AML-193 (cell line): Measurements from ENCODE around the gene CD48.

Source experiments
- DNase-seq, 2 experiments: peaks; one replicate each; lab custom pipeline; 2025; lab: John Stamatoyannopoulos, UW

CD48 gene, protein sequence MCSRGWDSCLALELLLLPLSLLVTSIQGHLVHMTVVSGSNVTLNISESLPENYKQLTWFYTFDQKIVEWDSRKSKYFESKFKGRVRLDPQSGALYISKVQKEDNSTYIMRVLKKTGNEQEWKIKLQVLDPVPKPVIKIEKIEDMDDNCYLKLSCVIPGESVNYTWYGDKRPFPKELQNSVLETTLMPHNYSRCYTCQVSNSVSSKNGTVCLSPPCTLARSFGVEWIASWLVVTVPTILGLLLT

DNA sequence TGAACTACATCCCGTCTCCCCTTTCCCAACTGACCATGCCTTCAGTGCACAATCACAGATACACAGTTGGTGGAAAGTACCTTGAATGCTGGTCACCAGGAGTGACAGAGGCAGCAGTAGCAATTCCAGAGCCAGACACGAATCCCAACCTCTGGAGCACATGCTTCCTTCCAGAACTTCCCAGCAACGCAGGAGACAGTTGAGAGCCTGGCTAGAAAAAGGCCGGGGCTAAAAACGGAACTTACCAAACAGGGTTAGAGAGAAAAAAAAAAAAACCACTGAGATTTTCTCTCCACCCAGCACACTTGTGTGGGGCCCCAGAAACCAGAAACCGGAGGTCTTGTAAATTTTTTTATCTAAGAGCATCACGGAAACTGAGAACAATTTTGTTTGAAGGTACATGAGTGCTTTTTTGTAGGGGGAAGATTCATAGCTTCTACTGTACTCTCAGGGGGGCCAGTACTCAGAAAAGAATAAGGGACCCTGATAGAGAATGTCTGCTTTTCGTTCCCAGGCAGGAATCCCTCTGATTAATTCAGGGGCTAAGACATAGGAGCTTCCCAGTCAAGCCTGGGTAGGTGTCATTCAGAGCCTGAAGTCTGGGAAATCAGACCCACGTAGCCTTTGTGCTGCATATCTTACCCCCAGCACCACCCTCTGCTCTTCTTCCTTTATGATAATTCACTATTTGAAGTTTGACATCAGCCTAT lies at the start of gene CD48:
TSS of gene CD48 (minus strand) at position 221 of the 710 bp plus-strand sequence. CDS start at position 162, 59 bp downstream.
- peak; percentile 34 to 47 for DNase-seq

DNA sequence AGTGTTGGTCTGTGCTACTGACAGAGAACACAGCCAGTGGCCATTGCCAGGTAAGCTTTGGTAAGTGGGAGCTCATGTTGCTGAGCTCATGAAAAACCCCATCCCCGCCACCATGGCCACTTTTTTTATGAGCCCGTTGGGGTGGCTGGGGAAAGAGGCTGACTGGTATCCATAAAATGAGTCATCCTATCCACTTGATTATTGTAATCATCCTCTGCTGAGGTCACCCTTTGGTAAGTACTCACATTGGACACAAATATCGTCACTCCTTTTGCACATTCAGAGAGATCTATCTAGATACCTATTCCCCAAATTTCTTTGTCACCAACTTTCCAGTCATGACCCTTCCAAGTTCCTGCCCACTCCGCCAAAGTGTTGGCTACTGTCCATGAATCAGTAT lies 49.4 kb upstream of the CD48 start:
- no peak for DNase-seq

DNA sequence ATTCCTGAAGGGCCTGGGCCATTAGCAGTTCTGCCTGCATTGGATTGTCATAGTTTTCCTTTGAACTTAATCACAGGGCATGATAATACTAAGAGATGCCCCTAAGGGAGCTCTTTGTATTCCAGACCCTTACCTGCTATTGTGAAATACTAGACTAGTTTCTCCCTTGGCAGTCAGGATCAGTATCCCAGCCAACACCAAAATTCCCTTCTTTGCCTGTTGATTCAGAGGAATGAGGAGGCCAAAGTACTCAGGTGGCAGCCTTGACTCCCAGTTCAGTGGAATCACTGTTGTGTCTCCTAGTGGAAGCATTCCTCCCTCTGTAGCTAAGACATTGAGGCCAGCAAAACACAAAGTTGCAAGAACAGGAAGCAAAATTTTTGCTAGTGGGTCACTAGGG lies 48.1 kb upstream of the CD48 start:
- DNase-seq: no peak

DNA sequence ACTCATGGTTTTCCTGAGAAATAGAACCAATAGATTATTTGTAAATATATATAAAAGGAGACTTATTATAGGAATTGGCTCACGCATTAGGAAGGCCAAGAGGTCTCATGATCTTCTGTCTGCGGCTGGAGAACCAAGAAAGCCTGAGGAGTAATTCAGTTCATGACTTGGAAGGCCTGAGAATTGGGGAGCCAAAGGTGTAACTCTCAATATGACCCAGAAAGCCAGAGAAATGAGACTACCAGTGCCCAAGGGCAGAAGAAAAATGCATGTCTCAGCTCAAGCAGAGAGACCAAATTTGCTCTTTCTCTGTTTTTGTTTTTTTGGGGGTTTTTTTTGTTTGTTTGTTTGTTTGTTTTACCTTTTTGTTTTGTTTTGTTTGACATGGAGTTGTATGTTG lies 46.9 kb upstream of the CD48 start:
- DNase-seq: no peak

DNA sequence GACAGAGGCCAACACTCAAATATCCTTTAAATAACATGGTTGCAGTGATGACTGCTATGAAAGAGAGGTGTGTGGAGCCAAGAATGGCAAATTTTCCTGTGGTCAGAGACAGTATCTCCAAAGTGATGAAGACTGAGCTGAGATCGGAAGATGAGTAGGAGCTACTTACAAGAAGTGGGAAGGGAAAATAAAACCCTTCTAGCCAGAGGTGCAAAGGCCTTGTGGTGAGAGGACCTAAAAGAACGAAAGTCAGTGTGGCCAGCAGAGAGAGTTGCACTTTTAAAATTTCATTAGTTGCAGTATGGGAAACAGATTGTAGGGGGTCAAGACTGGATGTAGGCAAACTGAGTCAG lies 45.2 kb upstream of the CD48 start:
- DNase-seq: no peak

DNA sequence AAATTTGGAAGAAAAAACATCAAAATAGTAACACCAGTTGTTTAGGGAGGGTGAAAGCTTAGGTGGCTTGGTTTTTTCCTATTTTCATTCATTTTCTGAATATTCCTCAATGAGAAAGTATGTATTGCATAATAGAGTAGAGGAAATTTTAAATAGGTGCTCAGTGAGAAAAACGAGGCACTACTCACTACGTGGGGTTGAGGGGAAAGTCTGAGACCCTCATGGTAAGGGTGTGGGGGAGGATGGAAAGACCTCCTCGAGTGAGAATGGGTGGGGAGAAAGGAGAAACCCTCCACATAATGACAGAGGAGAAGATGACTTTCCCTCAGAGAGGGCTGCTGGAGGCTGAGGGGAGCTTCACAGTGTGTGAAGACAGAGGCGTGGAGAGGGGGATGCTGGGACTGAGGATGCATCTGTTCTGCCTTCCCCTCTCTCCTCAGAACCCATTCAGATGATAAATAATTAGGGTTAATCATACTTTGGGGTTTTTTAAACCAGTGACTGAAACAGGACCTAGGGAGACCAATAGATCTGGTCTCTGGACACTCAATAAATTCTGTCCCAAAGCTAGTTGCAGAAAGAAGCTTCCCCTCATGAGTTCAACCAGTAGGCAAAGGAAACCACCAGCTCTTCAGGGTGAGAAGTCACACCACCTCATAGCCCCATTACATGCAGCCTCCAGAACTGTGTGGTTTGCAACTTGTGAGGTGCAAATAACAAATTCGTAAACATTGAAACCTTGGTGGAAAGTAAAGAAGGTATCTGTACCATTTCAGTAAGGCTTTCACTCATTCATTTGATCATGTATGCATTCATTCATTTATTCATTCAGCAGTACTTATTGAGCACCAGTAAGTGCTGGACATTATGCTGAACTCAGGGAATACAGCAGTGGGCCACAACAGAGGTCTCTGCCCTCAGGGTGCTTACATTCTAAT lies 44.6 kb upstream of the CD48 start:
- DNase-seq: no peak

DNA sequence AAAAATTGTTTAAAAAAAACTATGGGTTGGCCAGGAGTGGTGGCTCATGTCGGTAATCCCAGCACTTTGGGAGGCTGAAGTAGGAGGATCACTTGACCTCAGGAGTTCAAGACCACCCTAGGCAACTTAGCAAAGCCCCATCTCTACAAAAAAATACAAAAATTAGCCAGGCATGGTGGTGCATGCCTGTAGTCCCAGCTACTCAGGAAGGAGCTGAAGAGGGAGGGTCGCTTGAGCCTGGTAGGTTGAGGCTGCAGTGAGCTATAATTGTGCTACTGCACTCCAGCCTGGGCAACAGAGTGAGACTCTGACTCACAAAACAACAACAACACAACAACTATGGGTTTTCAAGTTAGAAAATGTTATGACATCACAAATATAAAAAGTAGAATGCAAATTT lies 43.8 kb upstream of the CD48 start:
- DNase-seq: no peak

DNA sequence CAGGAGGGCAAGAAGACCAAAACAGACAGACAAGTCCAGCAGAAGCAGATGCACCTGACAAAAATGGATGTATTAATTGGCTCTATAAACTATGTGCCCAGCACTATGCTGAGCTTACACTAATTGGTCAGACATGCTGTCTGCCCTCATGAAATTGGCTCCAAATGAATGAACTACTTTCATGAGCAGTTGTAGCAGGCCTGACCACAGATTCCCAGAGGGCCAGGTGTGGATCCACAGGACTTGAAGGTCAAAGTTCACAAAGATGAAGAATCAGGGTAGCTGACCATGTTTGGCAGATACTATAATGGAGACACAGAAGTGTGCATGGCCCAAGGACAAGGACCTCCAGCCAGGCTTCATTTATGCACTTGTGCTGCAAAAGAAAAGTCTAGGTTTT lies 42.0 kb upstream of the CD48 start:
- no peak for DNase-seq

DNA sequence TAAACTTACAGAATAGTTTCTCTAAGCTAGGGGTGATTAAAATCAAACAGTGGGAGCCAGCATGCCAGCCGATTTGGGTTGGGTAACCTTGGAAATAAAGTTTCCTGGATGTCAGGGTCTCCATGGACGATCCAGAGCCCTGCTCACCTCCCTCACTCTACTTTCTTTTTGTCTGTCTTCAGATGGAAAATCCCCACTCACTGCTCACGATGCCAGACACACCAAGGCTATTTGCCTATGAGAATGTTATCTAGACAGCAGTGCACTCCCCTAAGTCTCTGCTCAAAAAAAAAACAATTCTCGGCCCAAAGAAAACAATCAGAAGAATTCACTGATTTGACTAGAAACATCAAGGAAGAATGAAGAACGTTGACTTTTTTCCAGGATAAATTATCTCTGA lies 41.3 kb upstream of the CD48 start:
- DNase-seq: no peak

DNA sequence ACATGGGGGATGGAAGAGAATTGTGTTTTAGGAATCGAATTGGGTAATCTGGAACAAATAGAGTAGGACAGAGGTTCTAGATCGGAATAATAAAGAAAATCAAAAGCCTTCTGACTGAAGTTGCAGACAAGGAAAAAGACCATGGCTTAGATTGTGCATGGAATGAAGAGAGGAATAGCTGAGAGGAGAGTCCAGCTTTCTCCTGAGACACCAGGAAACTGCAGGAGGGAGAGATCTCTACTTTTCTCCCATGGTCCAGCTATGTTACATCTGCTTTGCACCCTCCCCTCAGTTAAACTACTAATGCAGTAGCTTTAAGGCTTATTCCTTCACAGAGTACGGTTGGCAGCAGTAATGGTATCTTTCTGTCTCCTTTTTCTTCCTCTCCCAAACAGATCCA lies 40.8 kb upstream of the CD48 start:
- DNase-seq: no peak

DNA sequence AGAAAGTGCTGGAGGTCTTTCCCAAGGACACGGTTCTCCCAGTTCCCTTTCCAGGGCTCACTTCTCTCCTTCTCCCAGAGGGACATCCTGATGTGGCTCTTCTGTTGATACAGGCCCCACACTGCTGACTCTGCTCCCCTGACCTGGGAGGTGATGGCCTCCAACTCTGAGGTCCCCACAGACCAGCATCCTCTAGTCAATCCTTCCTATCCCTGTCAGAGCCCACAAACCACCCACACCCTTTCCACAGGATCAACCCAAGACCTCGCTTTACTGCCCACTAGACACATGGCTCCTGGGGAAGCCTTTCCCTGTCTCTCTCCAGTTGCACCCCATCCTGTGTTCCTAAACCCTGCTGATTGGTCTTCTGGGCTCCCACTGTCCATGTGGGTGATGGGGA lies 39.0 kb upstream of the CD48 start:
- no peak for DNase-seq

DNA sequence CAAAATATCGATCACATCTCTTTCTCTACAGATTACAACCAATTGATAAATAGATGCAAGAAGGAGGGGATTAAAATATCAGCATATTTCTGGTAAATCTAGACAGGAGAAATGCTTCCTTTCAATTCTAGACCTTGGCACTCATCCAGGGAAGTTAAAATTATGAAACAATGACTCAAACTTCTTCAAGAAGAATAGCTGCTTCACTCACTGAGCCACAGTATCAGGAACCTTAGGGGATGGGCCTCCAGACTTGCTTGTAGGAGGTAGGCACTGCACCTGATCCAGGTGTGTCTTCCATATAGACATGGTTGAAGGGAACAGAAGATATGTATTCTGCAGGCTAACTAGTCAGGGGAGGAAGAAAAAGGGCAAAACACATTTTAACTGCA lies 37.3 kb upstream of the CD48 start:
- peak; percentile 50 to 56 for DNase-seq

DNA sequence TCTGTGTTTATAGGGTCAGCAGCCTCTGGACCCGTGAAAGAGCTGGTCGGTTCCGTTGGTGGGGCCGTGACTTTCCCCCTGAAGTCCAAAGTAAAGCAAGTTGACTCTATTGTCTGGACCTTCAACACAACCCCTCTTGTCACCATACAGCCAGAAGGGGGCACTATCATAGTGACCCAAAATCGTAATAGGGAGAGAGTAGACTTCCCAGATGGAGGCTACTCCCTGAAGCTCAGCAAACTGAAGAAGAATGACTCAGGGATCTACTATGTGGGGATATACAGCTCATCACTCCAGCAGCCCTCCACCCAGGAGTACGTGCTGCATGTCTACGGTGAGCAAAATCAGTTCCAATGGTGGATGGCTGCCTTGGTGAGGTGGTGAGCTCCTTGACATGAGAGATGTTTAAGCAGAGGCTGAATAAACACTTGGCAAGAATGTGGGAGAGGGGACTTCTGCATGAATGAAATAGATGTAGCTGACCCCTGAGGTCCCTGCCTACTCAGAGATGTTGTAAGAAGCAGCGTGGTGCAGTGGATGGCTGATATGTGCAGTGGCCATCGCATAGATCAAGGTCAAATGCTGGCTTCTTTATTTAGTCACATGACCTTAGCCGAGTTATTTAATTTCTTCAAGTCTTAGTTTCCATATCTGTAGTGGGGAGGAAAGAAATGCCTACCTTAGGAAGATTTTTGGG lies 36.7 kb upstream of the CD48 start:
- no peak for DNase-seq

DNA sequence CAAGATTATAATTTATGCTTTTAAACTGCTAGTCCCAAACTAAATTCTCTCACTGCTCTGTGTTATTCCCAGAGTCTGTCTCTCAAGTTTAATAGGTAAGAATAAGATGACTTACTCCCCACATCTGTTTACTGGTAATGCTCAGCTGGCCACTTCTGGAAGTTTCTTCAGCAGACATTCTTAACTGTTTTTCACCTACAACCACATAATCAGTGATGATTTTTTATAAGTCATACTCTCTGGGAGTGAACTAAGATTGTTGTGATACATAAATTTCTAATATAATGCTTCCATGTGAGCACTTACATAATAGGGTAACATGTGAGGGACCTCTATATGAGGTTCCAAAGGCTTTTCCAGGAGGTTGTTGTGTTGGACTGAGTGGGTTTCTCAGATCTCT lies 36.1 kb upstream of the CD48 start:
- DNase-seq: no peak

DNA sequence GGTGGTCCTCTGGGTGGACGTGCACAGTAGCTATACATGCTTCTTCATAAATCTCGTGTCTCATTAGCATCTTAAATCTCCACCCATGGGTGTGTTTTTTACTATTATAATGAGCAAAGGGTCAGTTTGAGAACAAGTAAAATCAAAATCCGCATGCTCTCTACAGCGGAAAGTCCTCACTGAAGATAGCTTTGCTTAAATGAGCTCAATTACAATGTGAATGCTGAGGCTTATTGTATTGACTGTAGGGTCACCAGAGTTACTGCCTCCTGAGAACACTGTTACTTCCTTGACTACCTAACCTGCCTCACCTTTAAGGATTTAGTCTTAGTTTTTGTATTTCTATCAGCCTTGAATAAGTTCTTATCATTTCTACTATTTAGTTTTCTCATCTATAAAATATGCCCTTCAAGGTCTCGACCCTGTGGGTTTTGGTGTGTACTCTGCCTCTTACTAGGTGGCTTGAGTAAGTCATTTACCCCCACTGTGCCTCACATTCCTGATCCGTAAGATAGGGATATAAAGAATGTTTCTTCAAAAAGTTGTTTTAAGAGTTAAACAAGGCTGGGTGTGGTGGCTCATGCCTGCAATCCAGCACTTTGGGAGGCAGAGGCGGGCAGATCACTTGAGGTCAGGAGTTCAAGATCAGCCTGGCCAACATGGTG lies 35.3 kb upstream of the CD48 start:
- no peak for DNase-seq

DNA sequence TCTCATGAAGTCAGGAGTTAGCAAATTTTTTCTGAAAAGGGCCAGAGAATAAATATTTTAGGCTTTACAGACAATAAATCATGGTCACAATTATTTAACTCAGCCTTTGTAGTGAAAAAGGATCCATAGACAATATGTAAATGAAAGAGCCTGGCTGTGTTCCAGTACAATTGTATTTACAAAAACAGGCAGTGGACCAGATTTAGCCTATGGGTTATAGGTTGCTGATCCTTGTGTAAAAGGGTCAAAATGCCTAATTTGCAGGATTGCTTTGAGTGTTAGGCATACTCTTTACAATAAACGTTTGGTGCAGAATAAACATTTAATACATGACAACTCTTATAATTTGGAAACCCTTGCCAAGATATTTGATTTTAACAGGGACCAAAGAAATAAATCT lies 33.9 kb upstream of the CD48 start:
- DNase-seq: no peak

DNA sequence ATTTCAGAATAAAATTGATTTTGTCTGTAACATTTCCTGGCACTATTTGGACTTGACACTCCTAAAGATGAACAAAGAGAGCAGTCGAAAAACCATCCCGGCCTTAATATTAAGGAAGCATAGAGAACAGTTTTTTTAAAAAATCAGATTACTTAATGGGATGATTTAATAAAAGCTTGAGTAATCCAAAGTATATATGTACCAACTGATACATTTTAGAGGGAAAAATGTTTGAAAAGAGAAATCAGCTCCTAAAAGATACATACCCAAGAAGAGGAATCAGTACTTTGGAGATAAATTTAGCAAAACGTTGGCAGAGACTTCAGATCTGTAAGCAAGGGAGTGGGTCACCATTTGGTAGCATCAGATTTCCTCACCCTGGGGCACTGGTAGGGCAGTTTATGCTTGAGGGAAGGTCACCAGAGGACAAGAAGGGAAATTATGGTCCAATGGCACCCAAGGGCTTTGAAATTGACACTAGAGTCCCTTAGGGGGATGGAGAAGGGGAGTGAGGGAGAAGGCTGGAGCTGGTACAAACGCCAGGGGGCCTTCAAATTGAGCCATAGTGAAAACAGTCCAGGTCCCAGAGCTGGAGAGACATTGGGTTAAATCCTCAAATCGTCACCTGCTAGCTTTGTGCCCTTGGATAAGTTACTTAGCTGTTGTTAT lies 33.4 kb upstream of the CD48 start:
- no peak for DNase-seq

DNA sequence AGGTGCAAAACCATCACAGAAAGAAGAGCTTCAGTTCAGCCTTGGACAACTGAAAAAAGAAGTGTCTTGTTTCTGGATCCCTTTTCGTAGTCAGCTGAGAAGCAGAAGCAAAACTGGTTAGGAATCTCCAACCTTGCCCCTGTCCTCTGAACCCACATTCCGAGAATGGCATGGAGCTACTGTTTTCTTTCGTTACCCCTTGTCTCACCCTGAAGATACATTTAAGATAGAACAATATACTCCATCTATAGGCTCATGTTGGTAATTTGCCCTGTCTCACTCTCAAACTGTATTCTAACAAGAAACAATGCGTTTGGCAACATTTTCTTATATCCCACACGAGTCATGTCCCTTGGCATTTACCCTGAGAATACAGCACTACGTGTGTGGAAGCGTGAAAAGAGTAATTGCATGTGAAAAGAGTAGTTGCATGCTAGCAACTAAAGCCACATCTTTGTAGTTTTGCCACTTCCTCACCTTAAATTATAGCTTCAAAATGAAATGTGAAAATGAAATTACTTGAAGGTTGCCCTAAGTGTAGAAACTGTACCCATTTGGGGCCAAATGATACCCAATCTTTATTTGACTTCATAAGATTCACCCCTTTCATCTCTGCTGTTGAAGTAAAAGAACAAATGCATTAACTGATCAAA lies 32.7 kb upstream of the CD48 start:
- DNase-seq: no peak

DNA sequence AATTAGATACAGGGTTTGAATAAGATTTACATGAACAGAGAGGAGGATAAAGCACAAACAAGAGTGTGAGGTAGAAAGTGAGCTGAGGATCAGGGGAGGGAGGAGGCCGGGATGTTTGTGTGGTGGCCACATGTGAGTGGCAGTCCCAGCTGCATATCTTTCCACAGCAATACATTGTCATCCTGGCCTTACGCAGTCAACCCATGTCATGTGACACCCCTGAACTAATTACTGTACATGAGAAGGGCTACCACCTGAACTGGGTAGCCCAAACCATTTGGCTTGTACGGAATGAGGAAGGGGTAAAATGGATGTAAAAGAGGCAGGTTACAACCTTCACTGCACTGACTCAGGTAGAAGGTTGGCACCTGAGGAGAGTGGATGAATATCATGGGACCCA lies 31.6 kb upstream of the CD48 start:
- DNase-seq: no peak

DNA sequence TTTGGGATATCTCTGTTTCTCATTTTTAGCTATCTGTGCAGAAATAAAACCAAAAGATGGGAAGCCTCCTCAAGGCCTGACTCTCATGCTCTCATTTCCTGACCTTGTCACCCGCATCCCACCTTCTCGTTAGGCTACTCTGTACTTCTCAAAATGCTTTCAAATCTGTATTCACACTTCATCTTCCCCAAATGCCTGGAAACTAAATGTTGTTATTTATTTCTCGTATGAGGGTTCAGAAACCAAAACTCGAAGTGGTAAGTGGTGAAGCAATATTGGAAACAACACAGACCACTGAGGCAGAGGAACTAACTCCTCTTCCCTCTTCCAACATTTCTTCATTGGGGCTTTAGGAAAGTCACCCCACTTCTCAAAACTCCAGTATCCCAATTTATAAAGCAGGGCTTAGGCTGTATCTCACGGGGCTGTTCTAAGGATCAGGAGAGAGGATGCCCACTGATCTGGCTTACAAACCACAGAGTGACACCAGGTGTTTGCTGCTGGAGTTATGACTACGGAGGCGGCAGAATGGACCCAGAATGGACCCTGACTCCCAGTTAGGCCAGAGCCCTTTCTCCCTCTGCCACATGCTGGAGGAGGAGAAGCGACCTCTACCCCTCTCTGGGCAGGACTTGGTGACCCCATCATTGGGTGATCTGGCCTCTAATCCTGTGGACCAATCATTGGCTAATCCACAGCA lies 31.0 kb upstream of the CD48 start:
- DNase-seq: no peak
